ENCODE results near the gene CASKIN1.

DNA sequence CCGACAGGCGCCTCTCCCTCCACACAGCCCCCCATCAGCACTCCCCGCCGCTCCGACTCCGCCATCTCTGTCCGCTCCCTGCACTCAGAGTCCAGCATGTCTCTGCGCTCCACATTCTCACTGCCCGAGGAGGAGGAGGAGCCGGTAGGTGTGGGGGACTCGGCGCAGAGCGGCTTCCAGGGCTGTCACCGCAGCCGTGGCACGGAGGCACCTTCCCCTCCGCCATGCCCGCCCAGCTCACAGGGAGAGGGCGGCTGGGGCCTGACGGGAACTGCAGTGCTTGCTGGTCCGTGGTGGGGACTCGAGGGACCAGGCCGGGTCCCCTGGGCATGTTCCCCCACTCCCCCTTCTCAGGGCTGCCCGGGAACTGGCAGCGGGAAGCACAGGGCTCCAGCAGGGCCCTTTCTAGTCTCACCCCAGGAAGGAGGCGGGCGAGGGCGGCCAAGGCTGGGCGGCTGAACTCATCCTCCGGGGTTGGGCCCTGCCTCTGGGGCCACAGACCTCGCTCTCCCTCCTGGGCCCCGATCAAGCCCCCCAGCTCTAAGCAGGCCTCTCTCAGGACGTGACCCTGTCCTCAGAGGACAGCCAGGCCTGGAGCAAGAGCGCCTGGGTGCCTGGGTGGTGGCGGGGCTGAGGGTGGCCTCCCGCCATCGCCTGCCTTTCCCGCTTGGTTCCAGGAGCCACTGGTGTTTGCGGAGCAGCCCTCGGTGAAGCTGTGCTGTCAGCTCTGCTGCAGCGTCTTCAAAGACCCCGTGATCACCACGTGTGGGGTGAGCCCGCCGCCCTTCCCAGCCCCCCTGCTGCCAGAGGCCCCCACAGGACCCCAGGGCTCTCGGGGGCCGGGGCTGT is 25.6 kb downstream of the CASKIN1 start:
- TF ChIP-seq EZH2 (IDR thresholded peaks at IDR 0.05) (no peak), POLR2AphosphoS5 (IDR thresholded peaks at IDR 0.05; ENCODE audit: borderline replicate concordance, low read depth, low read length) (no peak), FOXP2 (optimal IDR thresholded peaks at IDR 0.05; ENCODE audit: control extremely low read depth, extremely low read length, insufficient read depth) (no peak)
